NCI-H2081 treated with DMSO at 0.1 percent for 48 hours (cell line): ENCODE measurements around the gene SHROOM3.

ENCODE experiments used
- DNase-seq: peaks from one replicate; lab custom pipeline; 2025; lab: John Stamatoyannopoulos, UW

The SHROOM3 gene

GRCh38 chr4:76624931-76625715 lies 190.1 kb downstream of the SHROOM3 start:
- DNase-seq: no peak

- no peak for DNase-seq
These were observed 191.8 kb downstream of the SHROOM3 start for GRCh38 chr4:76626686-76627465.

GRCh38 chr4:76628251-76628650 lies 193.2 kb downstream of the SHROOM3 start:
- no peak for DNase-seq

- DNase-seq: no peak
These were observed 195.7 kb downstream of the SHROOM3 start for GRCh38 chr4:76630741-76631140.

GRCh38 chr4:76634220-76634619 lies 199.2 kb downstream of the SHROOM3 start:
- no peak for DNase-seq

GRCh38 chr4:76637712-76638361 lies 202.8 kb downstream of the SHROOM3 start:
- no peak for DNase-seq

GRCh38 chr4:76639288-76639687 lies 204.3 kb downstream of the SHROOM3 start:
- no peak for DNase-seq

GRCh38 chr4:76640353-76640910 lies 205.4 kb downstream of the SHROOM3 start:
- DNase-seq: peak; percentile 61

- no peak for DNase-seq
These were observed 206.3 kb downstream of the SHROOM3 start for GRCh38 chr4:76641351-76641750.

- DNase-seq: no peak
These were observed 206.7 kb downstream of the SHROOM3 start for GRCh38 chr4:76641758-76642157.

GRCh38 chr4:76644831-76645485 lies 209.9 kb downstream of the SHROOM3 start:
- no peak for DNase-seq

GRCh38 chr4:76649086-76649485 lies 214.1 kb downstream of the SHROOM3 start:
- DNase-seq: no peak

- DNase-seq: no peak
These were observed 216.6 kb downstream of the SHROOM3 start for GRCh38 chr4:76651616-76652015.

GRCh38 chr4:76652389-76652788 lies 217.4 kb downstream of the SHROOM3 start:
- no peak for DNase-seq

GRCh38 chr4:76654084-76654483 lies 219.1 kb downstream of the SHROOM3 start:
- no peak for DNase-seq

GRCh38 chr4:76654791-76655190 lies 219.8 kb downstream of the SHROOM3 start:
- DNase-seq: no peak

- DNase-seq: no peak
These were observed 220.8 kb downstream of the SHROOM3 start for GRCh38 chr4:76655566-76656479.

- DNase-seq: no peak
These were observed 222.4 kb downstream of the SHROOM3 start for GRCh38 chr4:76657443-76657842.

- no peak for DNase-seq
These were observed 223.4 kb downstream of the SHROOM3 start for GRCh38 chr4:76658231-76659102.

- no peak for DNase-seq
These were observed 224.1 kb downstream of the SHROOM3 start for GRCh38 chr4:76659103-76659490.
